Measurements from ENCODE around the gene PEF1. TPM values are rescaled to one million over a fixed set of nuclear protein-coding genes. Genes with fewer than 3 reads are reported as not detected.

PEF1 gene
- total and polyA plus RNA-seq, 2 experiments from 2014 or later, result 70.7 to 85.5 TPM

DNA sequence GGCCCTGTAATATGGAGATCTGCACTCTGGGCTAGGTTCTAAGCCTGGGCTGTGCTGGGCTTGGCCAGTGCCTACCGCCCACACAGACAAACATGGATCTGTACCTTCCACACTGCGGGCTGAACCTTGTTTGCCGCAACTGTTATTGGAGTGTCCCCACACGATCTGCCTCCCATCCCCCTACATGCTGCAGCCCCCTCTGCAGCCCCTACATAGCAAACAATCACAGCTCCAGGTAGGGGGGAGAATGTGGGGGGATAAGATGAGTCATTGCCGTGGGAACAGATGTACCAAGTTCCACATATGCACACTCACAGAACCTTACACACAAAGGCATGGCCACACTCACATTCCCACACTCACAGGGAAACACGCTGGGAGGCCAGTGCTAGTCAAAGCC lies 29.3 kb downstream of the PEF1 start:
- no peaks in the 10 kb centered on the region for H3K79me2 ChIP-seq
- 89% methylated on average over 6 of the region's 6 CpGs for WGBS (ENCODE audit: low lambda C conversion rate, missing lambda C conversion rate)
- no peaks in the 10 kb centered on the region for H3K9me3 ChIP-seq (ENCODE audit: low read depth)
- H4K20me1 ChIP-seq (ENCODE audit: insufficient read depth, poor library complexity, severe bottlenecking), result no peaks in the 10 kb centered on the region
- H2AFZ ChIP-seq, result no peak overlapping the region
- no peaks in the 10 kb centered on the region for H3K4me1 ChIP-seq (ENCODE audit: insufficient read depth)
- H3K9me2 ChIP-seq (replicated peaks; ENCODE audit: insufficient read depth), result no peaks in the 10 kb centered on the region
- H3K36me3 ChIP-seq (replicated peaks; ENCODE audit: insufficient read depth, low read depth), result no peaks in the 10 kb centered on the region
- H3K27ac ChIP-seq, result no peak overlapping the region
- TF ChIP-seq EZH2 (IDR thresholded peaks at IDR 0.05; ENCODE audit: borderline replicate concordance) (no peak), EZH2phosphoT487 (IDR thresholded peaks at IDR 0.05; ENCODE audit: low read depth, severe bottlenecking, unreplicated experiment) (no peak), CTCF (IDR thresholded peaks at IDR 0.05; ENCODE audit: poor library complexity) (no peak)
- no peak overlapping the region for H3K4me2 ChIP-seq
- no peak for DNase-seq (ENCODE audit: low spot score)
- H3K27me3 ChIP-seq, result peaks cover 10% of the 10 kb centered on the region
- no peak overlapping the region for H3K4me3 ChIP-seq

- no peaks in the 10 kb centered on the region for H3K4me1 ChIP-seq (ENCODE audit: insufficient read depth)
- H3K9me3 ChIP-seq (ENCODE audit: low read depth), result no peaks in the 10 kb centered on the region
- H4K20me1 ChIP-seq (ENCODE audit: insufficient read depth, poor library complexity, severe bottlenecking), result no peaks in the 10 kb centered on the region
- H3K27me3 ChIP-seq, result peaks cover 10% of the 10 kb centered on the region
- no peaks in the 10 kb centered on the region for H3K79me2 ChIP-seq
- no peak for TF ChIP-seq CTCF (IDR thresholded peaks at IDR 0.05; ENCODE audit: poor library complexity)
- no peak for TF ChIP-seq EZH2phosphoT487 (IDR thresholded peaks at IDR 0.05; ENCODE audit: low read depth, severe bottlenecking, unreplicated experiment)
- no peak for TF ChIP-seq EZH2 (IDR thresholded peaks at IDR 0.05; ENCODE audit: borderline replicate concordance)
- H3K4me3 ChIP-seq, result no peak overlapping the region
- 73% methylated on average over 8 of the region's 8 CpGs for WGBS (ENCODE audit: low lambda C conversion rate, missing lambda C conversion rate)
- no peak for DNase-seq (ENCODE audit: low spot score)
- H3K4me2 ChIP-seq, result no peak overlapping the region
- H2AFZ ChIP-seq, result no peak overlapping the region
- no peaks in the 10 kb centered on the region for H3K36me3 ChIP-seq (replicated peaks; ENCODE audit: insufficient read depth, low read depth)
- no peak overlapping the region for H3K27ac ChIP-seq
- H3K9me2 ChIP-seq (replicated peaks; ENCODE audit: insufficient read depth), result no peaks in the 10 kb centered on the region
Observed at GRCh38 chr1:31614414-31615005, 30.2 kb downstream of the PEF1 start.

GRCh38 chr1:31609514-31610118 lies 35.1 kb downstream of the PEF1 start:
- Histone ChIP-seq H3K9me3 (ENCODE audit: low read depth) (no peaks in the 10 kb centered on the region), H3K27me3 (no peaks in the 10 kb centered on the region), H4K20me1 (ENCODE audit: insufficient read depth, poor library complexity, severe bottlenecking) (no peaks in the 10 kb centered on the region), H2AFZ (no peak overlapping the region), H3K79me2 (no peaks in the 10 kb centered on the region), H3K27ac (no peak overlapping the region), H3K4me3 (no peak overlapping the region), H3K4me2 (no peak overlapping the region), H3K4me1 (ENCODE audit: insufficient read depth) (no peaks in the 10 kb centered on the region), H3K9me2 (replicated peaks; ENCODE audit: insufficient read depth) (no peaks in the 10 kb centered on the region), H3K36me3 (replicated peaks; ENCODE audit: insufficient read depth, low read depth) (no peaks in the 10 kb centered on the region)
- no peak for DNase-seq (ENCODE audit: low spot score)
- 31% methylated on average over 1 of the region's 1 CpG for WGBS (ENCODE audit: low lambda C conversion rate, missing lambda C conversion rate)
- TF ChIP-seq EZH2phosphoT487 (IDR thresholded peaks at IDR 0.05; ENCODE audit: low read depth, severe bottlenecking, unreplicated experiment) (no peak), EZH2 (IDR thresholded peaks at IDR 0.05; ENCODE audit: borderline replicate concordance) (no peak), CTCF (IDR thresholded peaks at IDR 0.05; ENCODE audit: poor library complexity) (no peak)
